Fibroblast of skin of left biceps (primary cell): ENCODE data around the gene ATP10A.

Experiments
- DNase-seq, 2 experiments: peaks; one replicate each; pipeline ENCODE4 v3.0.0-alpha.2; 2013; ENCODE audit warnings: low read depth in 2 of 2

ATP10A gene

DNA sequence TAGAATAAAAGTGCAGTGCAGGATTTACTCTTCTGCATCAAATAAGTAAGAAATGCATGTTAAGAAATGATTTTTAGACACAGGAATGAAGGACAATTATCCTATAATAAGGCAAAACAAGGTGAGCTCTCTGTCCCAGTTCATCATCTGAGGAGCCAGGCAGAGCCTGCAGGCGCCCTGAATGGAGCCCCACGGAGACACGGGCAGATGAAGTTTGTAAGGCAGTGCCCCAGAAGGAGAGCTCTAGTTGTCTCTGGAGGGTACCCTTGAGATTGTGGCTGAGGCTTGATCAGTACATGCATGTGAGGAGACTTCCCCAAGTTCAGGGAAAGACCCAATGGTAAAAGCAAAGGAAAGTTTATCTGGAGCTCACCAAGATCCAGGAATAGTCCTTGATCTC is 50.3 kb downstream of the ATP10A start:
- no peak for DNase-seq

DNA sequence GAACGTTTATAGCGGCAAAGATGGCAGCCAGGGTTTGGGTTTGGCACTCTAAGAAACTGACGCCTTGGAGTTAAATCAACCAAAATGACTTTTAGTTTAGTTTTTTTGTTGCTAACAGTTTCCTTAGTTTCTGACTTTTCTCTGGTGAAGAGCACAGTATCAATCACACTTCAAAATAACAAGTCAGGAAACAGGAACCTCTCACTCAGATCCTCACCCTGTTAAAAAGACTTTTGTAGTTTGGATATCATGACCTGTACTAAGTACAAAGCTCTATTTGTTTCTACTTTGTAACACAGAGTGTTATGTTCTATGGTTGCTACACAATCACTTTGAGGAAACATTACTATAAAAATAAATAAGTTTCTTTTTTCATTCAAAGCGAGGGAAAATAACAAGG is 51.1 kb downstream of the ATP10A start:
- no peak for DNase-seq

- no peak for DNase-seq
Measured at GRCh38 chr15:25811481-25811906, 51.6 kb downstream of the ATP10A start.

- no peak for DNase-seq
Measured at GRCh38 chr15:25810631-25811091, 52.5 kb downstream of the ATP10A start.

GRCh38 chr15:25810154-25810553 is 53.0 kb downstream of the ATP10A start:
- DNase-seq: no peak

GRCh38 chr15:25807063-25807462 is 56.1 kb downstream of the ATP10A start:
- DNase-seq: no peak

DNA sequence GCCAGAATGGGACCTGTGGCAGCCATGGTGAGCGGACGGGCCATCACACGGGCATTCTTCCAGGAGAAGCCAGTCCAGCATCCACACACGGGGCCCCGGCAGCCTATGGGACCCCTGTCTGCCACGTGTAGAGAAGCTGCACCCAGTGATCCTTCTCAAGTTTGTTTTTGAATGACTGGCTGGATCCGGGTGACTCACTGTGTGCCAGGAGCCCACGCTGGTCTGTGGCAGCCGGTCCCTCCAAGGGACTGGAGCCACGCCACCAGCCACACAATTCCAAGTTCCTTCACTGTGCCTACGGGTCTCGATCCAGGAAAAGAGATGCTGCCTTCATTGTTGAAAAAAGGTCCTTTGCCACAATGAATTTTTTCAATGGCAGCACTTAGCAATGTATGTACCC is 58.1 kb downstream of the ATP10A start:
- no peak for DNase-seq

DNA sequence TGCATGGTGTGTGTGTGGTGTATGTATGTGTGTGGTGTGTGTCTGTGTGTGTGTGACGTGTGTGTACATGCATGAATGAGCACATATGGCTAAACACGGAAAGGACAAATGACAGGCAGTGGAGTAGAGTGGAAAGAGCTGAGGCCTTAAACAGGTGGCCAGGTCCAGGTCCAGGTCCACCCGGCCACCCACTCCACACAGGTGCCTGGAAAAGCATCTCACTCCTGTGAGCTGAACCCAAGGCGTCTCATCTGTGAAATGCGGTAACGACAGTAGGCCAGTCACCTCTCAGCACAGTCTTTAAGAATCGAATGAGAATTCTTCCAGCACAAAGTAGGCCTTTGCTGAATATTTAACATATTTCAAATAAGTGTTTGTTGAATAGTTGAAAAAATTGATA is 58.7 kb downstream of the ATP10A start:
- DNase-seq: no peak

- no peak for DNase-seq
Measured at GRCh38 chr15:25803541-25803940, 59.6 kb downstream of the ATP10A start.

DNA sequence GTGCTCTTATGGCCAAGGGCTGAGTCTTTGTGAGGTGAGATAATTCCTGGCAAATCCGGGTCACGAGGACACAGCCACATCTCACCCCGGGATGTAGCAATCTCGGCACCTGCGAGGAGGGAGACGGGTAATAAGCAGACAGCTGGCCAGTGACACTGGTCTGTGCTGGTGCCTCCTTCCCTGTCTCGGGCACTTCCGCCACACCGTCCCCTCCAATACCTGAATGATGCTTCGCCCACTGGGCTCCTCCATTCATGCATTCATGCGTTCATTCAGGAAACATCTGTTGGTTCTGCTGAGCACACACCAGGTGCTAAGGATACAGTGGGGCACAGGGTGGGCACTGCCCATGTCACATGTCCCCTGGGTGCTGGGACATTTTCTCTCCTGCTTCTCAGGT is 60.1 kb downstream of the ATP10A start:
- DNase-seq: no peak

DNA sequence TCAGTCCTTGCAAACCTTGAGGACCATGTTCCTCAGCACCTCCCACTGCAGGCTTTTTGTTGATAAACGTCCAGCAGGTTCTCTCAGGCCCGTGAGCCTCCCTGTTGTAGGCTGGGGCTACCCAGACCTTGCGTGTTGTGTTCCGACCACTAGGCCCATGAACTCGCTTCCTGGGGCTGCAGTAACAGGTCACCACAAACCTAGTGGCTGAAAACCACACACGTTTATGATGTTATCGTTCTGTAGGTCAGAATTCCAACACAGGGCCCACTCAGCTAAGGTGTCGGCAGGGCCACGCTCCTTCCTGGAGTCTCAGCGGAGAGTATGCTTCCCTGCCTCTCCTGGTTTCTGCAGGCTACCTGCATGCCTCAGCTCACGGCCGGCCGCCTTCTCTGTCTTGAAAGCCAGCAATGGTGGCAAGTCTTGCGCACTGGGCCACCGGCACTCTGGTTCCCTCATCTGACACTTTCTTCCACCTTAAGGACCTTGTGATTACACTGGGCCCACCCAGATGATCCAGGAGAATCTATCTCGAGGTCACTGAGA is 60.8 kb downstream of the ATP10A start:
- DNase-seq: no peak

DNA sequence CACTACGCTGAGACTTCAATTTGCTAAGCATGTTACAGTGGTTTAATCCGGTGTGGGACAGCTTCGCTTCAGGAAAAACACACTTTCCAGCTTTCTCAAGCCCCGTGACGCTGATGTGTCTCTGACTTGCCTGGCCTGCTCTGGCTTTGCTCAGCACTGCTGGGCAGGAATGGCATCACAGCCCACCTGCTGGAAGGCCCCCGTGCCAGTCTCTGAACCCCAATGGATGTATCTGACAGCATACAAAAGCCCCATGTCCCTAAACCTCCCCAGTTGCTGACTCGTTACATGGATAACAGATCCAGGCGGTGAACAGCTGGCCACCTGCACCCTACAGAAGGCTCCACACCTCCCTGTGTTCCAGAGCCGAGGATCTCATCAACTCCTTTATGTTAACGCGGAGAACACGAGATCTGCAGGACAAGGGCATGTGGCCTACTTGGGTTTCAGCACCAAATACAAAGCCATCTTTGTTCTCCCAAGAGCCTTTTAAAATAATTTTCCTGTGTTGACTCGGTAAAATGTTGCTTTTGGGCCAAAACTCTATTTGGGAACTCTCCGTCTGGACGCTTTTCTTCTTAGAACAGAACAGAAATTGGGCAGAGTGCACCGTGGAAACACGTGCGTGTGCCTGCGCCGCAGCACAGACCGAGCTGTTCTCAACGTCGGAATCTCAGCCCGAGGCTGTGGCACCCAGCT is 61.4 kb downstream of the ATP10A start:
- DNase-seq: no peak

DNA sequence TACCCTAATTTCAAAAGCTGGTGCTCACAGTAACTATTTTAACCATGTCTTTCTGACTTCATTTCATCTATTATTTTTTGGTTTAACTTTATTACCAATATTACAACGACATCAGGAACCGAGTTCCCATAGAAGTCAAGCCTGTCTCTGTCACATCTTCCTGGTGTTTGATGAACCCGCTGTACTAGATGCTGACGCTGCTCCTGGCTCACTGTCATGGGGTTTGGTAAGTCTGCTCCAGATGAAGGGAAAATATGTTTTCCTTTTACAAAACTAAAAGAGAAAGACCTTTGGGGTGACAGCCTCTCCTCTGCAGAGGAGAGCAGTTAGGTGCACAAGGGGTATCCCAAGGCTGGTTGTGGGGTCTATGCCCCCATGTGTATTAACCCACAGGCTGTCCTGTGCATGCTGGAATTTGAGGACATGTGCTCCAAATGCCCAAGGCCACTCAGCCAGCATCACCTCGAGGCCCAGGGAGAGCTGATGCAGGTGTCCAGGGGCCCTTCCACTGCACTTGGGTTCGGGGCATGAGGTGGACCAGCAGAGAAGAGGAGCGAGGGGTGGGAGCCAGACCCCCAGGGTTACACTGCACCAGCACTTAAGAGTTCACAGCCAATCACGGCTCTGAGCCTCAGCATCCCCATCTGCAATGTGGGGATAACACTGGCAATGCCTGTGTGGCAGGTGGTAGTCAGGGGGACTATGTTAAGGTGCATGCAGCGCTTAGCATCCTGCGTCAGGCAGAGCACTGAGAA is 62.2 kb downstream of the ATP10A start:
- DNase-seq: no peak

DNA sequence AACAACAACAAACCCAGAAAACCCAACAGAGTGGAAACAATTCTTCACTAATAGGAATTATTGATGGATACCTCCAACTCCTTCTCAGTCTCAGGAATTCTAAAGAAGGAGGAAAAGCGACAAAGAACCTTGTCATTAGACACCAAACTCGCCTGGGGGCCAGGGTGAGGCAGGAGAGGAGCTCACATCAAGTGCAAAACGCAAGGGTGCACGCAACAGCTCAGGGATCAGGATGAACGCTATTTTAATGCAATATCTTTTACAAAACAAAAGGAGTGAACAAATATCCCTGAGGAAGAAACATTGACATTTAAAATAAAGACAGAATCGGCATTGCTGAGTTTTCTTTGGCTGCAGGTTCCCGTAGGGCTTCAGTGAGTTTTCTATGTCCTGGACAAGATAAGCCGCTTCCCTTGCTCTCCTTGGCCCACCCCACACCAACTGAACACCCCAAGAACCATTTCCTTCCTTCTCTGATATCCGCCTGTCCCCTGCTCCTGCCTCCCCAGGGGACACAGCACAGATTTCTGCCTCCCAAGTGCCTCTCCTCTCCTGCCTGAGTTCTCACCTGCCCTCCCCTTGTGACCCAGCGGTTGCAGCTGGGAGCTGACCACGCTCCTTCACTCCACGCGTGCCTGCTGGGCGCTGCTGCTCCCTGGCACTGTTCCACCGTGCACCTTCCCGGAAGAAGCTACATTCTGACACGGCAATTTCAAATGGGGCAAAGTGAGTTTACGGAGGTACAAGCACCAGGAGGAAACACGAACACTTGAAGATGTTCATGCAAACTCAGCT is 63.0 kb downstream of the ATP10A start:
- no peak for DNase-seq

- DNase-seq: no peak
Measured at GRCh38 chr15:25797936-25798901, 64.9 kb downstream of the ATP10A start.

- no peak for DNase-seq
Measured at GRCh38 chr15:25797511-25797935, 65.6 kb downstream of the ATP10A start.

DNA sequence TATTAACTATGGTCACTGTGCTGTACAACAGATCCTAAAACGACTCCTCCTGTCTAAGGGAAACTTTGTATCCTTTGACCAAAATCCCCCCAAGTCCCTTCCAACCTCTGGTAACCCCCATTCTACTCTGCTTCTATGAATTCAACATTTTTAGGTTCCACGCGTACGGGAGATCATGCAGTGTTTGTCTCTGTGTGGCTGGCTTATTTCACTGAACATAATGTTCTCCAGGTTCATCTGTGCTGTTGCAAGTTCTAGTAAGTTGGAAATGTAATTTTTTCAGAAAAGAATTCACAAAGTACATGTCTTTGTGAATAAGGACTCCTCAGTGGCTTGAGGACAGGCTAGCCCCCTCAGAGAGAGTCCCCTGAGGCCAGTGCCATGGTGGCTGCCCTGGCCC is 66.1 kb downstream of the ATP10A start:
- DNase-seq: no peak

DNA sequence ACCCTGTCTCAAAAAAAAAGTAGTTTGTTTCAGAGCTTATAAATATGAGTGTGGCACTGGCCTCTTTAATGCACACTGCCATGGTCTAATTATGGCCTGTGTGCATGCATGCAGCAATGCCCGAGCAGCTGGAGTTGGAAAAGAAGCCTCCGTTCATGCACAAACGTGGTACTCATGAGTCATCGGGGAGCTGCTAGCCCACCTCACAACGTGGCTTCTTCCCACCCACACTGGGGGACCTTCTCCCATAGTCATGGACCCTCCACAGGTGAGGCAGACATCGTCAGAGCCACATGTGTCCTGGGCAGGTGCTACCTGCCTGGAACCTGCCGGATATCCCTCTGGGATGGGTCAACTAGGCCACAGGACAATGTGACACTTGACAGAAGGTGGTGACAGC is 66.7 kb downstream of the ATP10A start:
- no peak for DNase-seq

GRCh38 chr15:25795712-25796111 is 67.4 kb downstream of the ATP10A start:
- no peak for DNase-seq

DNA sequence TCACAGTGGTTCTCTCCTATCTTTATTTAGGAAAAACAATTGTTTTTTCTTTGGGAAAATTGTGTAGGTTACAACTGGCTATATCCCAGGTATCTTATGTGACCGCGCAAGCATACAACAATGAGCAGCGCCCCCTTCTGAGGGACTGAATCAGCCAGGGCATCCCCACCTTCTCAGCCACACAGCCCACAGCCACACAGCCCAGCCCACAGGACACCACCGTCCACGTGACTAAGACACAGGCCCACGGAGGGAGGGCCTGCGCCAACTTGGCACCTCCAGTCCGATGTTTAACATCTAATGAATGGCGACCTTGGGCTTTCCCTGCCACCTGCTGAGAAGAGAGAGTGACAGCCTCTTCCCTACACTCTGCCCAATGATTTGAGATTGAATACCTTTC is 68.1 kb downstream of the ATP10A start:
- no peak for DNase-seq
